ENCODE measurements around the gene CFAP70.

The CFAP70 gene

DNA sequence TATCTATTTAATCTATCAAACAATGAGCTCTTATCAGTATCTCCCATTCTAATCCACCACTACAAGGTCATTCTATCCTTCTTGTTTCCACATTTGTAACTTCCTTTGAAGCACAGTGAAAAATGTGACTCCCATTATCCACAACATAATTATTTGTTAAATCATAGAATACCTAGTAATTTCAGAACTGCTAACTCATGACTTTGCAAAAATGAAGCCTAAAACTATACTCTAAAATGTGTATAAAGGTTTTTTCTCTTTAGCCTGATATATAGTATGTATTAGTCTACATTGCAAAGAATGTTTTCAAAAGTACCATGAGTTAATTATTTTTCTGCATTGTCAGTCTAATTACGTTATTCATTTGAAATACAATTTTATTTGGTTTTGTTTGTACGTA lies 94.2 kb downstream of the CFAP70 start:
- TF ChIP-seq ZBTB7A (IDR thresholded peaks at IDR 0.05; ENCODE audit: low read depth) (no peak), EP300 (IDR thresholded peaks at IDR 0.05; ENCODE audit: borderline replicate concordance) (no peak), USF1 (IDR thresholded peaks at IDR 0.05) (no peak), CREB1 (IDR thresholded peaks at IDR 0.05; ENCODE audit: low read depth) (no peak)
- TF ChIP-seq, protein P1, sequence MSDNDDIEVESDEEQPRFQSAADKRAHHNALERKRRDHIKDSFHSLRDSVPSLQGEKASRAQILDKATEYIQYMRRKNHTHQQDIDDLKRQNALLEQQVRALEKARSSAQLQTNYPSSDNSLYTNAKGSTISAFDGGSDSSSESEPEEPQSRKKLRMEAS (IDR thresholded peaks at IDR 0.05), result no peak
- TF ChIP-seq, protein P2, sequence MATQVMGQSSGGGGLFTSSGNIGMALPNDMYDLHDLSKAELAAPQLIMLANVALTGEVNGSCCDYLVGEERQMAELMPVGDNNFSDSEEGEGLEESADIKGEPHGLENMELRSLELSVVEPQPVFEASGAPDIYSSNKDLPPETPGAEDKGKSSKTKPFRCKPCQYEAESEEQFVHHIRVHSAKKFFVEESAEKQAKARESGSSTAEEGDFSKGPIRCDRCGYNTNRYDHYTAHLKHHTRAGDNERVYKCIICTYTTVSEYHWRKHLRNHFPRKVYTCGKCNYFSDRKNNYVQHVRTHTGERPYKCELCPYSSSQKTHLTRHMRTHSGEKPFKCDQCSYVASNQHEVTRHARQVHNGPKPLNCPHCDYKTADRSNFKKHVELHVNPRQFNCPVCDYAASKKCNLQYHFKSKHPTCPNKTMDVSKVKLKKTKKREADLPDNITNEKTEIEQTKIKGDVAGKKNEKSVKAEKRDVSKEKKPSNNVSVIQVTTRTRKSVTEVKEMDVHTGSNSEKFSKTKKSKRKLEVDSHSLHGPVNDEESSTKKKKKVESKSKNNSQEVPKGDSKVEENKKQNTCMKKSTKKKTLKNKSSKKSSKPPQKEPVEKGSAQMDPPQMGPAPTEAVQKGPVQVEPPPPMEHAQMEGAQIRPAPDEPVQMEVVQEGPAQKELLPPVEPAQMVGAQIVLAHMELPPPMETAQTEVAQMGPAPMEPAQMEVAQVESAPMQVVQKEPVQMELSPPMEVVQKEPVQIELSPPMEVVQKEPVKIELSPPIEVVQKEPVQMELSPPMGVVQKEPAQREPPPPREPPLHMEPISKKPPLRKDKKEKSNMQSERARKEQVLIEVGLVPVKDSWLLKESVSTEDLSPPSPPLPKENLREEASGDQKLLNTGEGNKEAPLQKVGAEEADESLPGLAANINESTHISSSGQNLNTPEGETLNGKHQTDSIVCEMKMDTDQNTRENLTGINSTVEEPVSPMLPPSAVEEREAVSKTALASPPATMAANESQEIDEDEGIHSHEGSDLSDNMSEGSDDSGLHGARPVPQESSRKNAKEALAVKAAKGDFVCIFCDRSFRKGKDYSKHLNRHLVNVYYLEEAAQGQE (IDR thresholded peaks at IDR 0.05; ENCODE audit: low read depth), result no peak

GRCh38 chr10:73263693-73264347 lies 94.8 kb downstream of the CFAP70 start:
- no peak for TF ChIP-seq TCF12 (IDR thresholded peaks at IDR 0.05; ENCODE audit: low read depth)
- peak; percentile 65 for TF ChIP-seq RAD21 (IDR thresholded peaks at IDR 0.05; ENCODE audit: low read depth)

DNA sequence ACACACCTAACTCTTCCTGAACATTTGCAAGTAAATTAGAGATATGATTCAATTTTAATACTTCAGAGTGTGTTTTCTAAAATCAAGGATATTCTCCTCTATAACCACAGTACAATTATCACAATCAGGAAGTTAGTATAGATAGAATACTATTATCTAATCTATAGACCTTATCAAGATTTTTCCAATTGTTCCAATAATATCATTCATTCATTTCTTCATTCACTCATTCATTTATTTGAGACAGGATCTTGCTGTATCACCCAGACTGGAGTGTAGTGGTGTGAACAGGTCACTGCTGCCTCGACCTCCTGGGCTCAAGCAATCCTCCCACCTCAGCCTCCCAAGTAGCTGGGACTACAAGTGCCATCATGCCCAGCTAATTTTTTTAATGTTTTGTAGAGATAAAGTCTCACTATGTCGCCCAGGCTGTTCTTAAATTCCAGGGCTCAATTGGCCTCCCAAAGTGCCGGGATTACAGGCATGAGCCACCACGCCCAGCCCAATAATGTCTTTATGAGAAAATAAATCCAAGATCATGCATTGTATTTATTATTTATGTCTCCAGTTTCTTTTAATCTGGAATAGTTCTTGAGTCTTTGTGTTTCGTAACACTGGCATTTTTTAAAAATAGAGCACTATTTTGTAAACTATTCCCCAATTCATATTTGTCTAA lies 95.6 kb downstream of the CFAP70 start:
- no peak for TF ChIP-seq NFIC (IDR thresholded peaks at IDR 0.05)
- no peak for TF ChIP-seq ZBTB7A (IDR thresholded peaks at IDR 0.05; ENCODE audit: low read depth)

GRCh38 chr10:73262105-73262730 lies 96.4 kb downstream of the CFAP70 start:
- TF ChIP-seq CEBPB (IDR thresholded peaks at IDR 0.05) (peak; percentile 50; the same call in 1 of the 2 replicates), TAF1 (IDR thresholded peaks at IDR 0.05; ENCODE audit: low read depth) (no peak)

DNA sequence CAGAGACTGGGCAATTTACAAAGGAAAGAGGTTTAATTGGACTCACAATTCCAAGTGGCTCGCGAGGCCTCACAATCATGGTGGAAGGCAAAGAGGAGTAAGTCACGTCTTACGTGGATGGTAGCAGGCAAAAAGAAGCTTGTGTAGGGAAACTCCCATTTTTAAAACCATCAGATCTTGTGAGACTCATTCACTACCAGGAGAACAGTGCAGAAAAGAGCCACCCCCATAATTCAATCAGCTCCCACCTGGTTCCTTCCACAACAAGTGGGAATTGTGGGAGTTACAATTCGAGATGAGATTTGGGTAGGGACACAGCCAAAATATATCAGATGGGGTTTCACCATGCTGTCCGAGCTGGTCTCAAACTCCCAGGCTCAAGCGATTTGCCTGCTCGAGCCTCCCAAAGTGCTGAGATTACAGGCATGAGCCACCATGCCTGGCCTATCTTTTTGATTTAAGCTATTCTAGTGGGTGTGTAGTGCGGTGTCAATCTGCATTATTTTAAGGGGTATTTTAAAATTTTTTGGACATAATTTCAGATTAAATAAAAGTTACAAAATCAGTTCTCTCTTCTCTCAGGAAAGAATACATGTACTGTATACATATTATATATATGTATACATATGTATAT lies 97.2 kb downstream of the CFAP70 start:
- TF ChIP-seq, protein P2 (IDR thresholded peaks at IDR 0.05; ENCODE audit: low read depth), result no peak
- TF ChIP-seq TAF1 (IDR thresholded peaks at IDR 0.05; ENCODE audit: low read depth) (no peak), USF1 (IDR thresholded peaks at IDR 0.05) (no peak), EGR1 (IDR thresholded peaks at IDR 0.05) (no peak)

- TF ChIP-seq EGR1 (IDR thresholded peaks at IDR 0.05) (no peak), FOXM1 (IDR thresholded peaks at IDR 0.05; ENCODE audit: borderline replicate concordance, low read depth) (no peak), TAF1 (IDR thresholded peaks at IDR 0.05; ENCODE audit: low read depth) (no peak), CEBPB (IDR thresholded peaks at IDR 0.05) (no peak), TCF12 (IDR thresholded peaks at IDR 0.05; ENCODE audit: low read depth) (no peak), CREB1 (IDR thresholded peaks at IDR 0.05; ENCODE audit: low read depth) (no peak)
Measured at GRCh38 chr10:73253225-73253555, 105.5 kb downstream of the CFAP70 start.

DNA sequence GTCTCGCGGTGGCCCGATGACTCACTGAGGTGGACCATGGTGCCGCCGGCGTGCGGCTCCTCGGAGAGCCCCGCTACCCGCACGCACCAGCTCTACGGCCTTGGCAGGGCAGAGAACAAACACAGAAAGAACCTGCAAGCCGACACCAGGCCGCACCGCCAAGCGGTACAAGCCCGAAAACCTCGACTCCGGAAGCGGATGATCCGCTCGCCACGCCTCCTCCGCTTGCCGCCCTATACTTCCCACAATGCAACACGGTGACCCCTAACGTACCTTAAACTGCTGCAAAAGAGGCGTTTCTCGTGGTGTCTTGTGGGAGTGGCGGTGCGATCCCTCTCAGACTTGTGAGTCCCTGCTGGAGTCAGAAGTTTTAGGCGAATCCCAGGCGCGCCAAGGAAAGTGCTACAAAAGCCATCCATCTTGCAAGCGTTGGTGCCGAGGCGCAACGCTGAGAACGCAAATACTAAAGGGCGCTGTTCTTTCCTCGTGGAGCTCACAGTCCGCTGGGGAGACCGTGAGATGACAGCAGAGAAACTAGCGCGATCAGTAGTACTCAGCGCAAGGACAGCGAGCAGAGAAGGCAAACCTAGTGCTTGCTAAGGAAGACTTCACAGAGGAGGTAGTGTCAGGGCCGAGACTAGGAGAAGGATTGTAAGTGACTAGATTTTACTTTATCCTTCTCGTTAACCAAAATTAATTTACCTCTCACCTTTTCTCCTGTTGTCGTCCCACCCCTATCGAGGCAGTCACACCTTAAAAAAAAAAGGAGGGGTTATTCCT lies 106.0 kb downstream of the CFAP70 start, which contains the start of gene MRPS16:
Gene MRPS16 (minus strand): TSS at position 200 of the 780 bp plus-strand sequence. CDS start 162 bp downstream, at position 38.
- peak; percentile 6; the same call in 1 of the 2 replicates for TF ChIP-seq RAD21 (IDR thresholded peaks at IDR 0.05; ENCODE audit: low read depth)
- peak; percentile 49 for TF ChIP-seq TEAD4 (IDR thresholded peaks at IDR 0.05)
- TF ChIP-seq FOXM1 (IDR thresholded peaks at IDR 0.05; ENCODE audit: borderline replicate concordance, low read depth), result peak; percentile 66; the same call in 1 of the 2 replicates
- TF ChIP-seq, protein P2 (IDR thresholded peaks at IDR 0.05; ENCODE audit: low read depth), result peak; percentile 40; the same call in 1 of the 2 replicates
- TF ChIP-seq NFIC (IDR thresholded peaks at IDR 0.05), result peak; percentile 60
- no peak for TF ChIP-seq CEBPB (IDR thresholded peaks at IDR 0.05)
- peak; percentile 60 for TF ChIP-seq USF1 (IDR thresholded peaks at IDR 0.05)
- TF ChIP-seq TAF1 (IDR thresholded peaks at IDR 0.05; ENCODE audit: low read depth), result peak; percentile 98
- TF ChIP-seq CREB1 (IDR thresholded peaks at IDR 0.05; ENCODE audit: low read depth), result peak; percentile 63
- TF ChIP-seq EGR1 (IDR thresholded peaks at IDR 0.05), result 0 out of 2 replicates have a peak, but pooled peaks have one; percentile 19
- peak; percentile 81; the same call in 1 of the 2 replicates for TF ChIP-seq YY1 (IDR thresholded peaks at IDR 0.05; ENCODE audit: low read depth)
- no peak for TF ChIP-seq ZBTB7A (IDR thresholded peaks at IDR 0.05; ENCODE audit: low read depth)
- TF ChIP-seq, protein P1 (IDR thresholded peaks at IDR 0.05), result peak; percentile 97
- TF ChIP-seq TCF12 (IDR thresholded peaks at IDR 0.05; ENCODE audit: low read depth), result peak; percentile 89
- TF ChIP-seq EP300 (IDR thresholded peaks at IDR 0.05; ENCODE audit: borderline replicate concordance), result peak; percentile 51; the same call in 1 of the 2 replicates
